Stimulated activated CD8-positive, alpha-beta memory T cell treated with anti-CD3 and anti-CD28 coated beads, Interleukin-7, amount 100 ng/mL, for 4 hours (primary cell): ENCODE results near the gene SSBP2.
"Not testable (repeated sequence)": the region's sequence is repeated elsewhere in the genome, so short reads cannot be mapped to it uniquely, and the experiment has no call there.

Experiments
- DNase-seq, 2 donors: peaks; one replicate each; pipeline ENCODE4 v3.0.0-alpha.2; 2020; ENCODE audit warnings: low read depth in 2 of 2

Gene SSBP2

GRCh38 chr5:81525690-81526089, 225.2 kb downstream of the SSBP2 start:
- DNase-seq, result no peak

DNA sequence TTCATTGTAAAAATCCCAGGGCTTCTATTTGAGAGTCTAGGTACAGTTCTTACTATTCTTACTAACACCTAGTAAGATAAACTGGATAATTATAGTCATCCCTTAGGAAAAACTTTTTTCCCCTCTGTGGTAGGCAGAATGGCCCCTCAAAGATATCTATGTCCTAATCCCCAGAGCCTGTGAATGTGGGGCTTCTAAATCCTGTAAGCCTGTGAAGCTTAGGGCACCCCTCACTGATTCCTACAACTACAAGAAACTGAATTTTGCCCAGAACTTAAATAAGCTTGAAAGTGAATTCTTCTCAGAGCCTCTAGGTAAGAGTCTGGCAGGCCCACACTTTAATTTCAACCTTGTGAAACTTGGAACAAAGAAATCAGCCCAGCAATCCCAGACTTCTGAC, 226.9 kb downstream of the SSBP2 start:
- DNase-seq, result no peak

- no peak for DNase-seq
Measured at GRCh38 chr5:81522571-81522970, 228.3 kb downstream of the SSBP2 start.

DNA sequence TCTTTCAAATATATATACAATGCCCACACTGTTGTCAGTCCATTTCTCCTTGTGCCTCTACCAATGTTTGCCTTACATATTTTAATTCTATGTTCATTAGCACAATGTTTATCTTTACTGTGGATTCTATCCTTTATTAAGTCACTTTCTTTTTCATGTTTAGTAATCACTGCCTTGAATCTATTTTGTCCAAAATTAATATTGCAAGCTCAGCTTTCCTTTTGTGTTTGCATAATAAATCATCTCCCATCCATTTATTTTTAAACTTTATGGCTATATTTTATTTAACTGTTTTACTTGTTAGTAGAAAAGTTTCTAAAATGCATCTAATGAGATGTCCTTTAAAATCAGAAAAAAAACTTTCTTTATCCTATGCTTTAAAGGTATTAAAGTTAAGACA, 230.1 kb downstream of the SSBP2 start:
- no peak for DNase-seq

GRCh38 chr5:81519217-81519905, 231.5 kb downstream of the SSBP2 start:
- no peak for DNase-seq

GRCh38 chr5:81517462-81517861, 233.4 kb downstream of the SSBP2 start:
- no peak for DNase-seq

- DNase-seq, result no peak
Measured at GRCh38 chr5:81516091-81516490, 234.8 kb downstream of the SSBP2 start.

DNA sequence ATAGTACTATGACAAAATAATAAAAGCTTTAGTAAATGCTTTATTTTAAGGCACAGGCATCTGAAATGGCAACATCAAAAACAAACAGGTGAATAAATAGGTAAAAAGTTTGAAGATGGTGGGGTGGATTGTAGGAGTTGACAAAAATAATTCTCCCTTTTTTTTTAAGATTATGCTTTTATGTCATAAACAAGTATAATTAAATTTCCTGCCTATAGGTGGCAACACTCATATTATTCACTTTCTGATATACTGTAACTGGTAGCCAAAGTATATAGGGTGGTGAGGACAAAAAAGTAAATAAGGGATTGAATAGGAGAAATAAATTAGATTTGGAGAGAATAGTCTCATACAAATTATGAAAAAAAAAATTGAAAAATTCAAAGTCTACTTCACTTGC, 236.9 kb downstream of the SSBP2 start:
- DNase-seq, result no peak

- DNase-seq, result no peak
Measured at GRCh38 chr5:81513473-81513872, 237.4 kb downstream of the SSBP2 start.

GRCh38 chr5:81506900-81507588, 243.9 kb downstream of the SSBP2 start:
- peak in 1 of 2 donors; percentile 13 for DNase-seq

DNA sequence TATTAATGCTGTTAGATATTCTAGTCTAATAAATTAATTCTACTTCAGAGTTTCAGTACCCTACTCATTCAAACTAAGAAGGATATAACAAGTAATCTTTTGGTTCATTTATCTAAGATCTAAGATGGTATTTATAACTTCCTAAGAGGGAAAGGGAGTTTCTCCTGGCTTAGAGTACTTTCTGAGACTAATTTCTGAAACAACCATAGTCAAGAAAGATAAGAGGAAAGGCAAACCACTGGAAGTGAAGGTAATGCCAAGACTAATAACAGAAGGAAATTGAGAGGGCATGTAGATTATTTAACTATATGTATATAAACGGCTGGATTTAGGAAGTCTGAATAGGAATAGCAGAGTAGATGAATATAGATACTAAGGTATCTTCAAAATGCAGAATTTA, 244.5 kb downstream of the SSBP2 start:
- no peak for DNase-seq

DNA sequence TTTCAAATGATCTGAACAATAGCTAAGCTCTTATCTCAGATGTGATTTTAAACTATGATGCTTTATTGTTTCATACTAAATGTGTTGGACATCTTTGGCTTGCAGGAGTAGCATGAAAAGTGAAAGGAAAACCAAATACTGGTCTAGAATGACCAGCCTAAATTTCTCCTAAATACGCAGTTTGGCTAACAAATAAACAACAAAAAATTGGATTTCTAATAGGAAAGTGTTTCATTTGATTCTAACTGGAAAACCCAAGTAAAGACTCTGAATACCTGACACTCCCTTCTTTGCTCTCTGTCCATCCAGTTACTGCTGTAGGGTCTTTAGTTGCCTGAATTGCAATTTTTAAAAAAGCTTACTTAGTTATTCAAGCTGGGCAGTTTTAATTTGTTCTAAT, 245.2 kb downstream of the SSBP2 start:
- DNase-seq, result no peak

DNA sequence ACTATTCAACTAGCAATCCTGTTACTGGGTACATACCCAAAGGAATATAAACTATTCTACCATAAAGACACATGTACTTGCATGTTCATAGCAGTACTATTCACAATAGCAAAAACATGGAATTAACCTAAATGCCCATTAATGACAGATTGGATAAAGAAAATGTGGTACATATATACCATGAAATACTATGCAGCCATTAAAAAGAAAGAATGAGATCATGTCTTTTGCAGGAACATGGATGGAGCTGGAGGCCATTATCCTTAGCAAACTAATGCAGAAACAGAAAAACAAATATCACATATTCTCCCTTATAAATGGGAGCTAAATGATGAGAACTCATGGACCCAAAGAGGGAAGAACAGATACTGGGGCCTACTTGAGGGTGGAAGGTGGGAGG, 247.3 kb downstream of the SSBP2 start:
- not testable (repeated sequence) for DNase-seq

DNA sequence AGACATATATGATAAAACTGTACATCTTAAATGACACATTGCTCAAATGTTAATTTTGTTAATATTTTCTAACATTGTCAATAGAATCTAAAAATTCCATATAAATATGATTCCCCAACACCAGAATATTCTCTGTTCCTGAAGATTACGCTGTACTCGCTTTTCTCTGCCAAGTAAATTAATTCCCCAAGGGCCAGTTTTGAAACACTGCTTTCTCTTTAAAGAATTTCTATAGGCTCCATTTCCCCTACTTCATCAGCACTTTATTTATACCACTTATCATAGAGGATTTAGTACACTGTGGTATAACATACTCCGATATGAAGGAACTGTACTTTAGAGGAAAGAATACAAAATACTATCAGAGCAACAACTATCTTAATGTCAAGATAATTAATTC, 255.6 kb downstream of the SSBP2 start:
- no peak for DNase-seq

- no peak for DNase-seq
Measured at GRCh38 chr5:81488862-81489261, 262.0 kb downstream of the SSBP2 start.

GRCh38 chr5:81486711-81487110, 264.2 kb downstream of the SSBP2 start:
- no peak for DNase-seq

DNA sequence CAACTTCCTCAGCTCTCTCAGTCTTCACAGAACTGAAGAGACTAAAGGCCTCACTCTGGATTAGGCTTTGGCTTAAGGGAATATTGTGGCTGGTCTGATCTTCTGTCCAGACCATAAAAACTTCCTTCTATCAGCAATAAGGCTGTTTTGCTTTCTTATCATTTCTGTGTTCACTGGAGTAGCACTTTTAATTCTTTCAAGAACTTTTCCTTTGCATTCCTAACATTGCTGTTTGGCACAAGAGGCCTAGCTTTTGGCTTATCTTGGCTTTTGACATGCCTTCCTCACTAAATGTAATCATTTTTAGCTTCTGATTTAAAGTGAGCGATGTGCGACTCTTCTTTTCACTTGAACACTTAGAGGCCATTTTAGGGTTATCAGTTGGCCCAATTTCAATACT, 268.3 kb downstream of the SSBP2 start:
- no peak for DNase-seq

DNA sequence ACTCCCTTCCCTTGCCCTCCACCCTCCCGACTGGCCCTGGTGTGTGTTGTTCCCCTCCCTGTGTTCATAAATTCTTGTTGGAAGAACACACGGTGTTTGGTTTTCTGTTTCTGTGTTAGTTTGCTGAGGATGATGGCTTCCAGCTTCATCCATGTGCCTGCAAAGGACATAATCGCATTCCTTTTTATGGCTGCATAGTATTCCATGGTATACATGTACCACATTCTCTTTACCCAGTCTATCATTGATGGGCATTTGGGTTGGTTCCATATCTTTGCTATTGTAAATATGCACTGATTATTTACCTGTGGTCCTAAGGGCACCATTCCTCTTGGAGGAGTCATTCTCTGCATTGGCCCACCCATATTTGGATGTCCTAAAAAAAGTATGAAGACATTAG, 277.5 kb downstream of the SSBP2 start:
- DNase-seq, result not testable (repeated sequence)

DNA sequence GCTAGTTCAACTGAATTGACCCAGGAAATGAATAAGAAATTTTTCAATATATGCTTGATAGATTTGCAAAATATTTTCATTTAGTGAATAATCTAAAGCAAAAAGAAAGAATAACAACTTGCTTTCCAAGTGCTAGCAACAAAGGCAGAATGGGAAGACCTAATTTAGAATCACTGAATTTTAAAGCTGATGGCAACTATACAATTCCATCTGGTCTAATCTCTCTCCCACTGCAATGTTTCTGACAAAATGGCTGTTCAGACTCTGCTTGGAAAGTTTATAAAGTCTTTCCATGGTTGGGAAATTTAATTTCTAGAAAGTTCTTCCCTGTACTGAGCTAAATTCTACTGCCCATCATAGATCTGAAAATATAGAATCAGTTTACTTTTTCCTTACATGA, 281.2 kb downstream of the SSBP2 start:
- no peak for DNase-seq

DNA sequence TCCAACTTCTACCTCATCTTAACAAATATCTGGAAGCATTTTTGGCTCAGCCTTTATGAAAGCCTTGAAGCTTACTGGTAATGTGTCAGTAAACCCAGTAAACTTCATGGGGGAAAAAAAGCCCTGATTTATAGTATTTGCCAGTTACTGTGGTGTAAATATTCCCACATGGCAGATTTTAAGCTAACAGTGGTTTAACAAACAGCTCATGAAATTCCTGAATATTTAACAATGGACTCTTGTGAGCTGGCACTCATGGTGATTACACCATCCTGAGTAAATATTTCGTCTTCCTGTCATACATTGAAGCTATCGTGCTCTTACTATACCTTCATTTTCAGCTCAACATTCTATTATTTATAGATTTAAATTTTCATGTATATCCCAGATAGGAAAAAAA, 300.0 kb downstream of the SSBP2 start:
- DNase-seq, result no peak

DNA sequence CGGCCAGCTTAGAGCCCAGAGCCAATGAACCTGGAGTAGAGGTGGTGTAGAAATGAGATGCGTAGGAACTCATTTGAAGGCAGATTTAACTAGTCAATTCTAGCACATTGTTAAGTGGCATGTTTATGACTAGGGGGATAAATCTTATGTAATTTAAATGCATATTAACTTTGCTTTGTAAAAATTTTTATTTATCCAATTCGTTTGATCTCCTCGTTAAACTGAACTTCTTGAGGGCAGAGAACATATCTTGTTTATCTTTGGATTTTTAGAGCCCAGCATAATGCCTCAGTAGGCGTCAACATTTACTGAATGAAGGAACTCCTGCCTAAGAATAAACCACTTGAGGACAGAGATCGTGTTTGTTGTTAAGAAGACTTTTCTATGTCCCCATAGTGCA, 315.9 kb downstream of the SSBP2 start:
- DNase-seq, result no peak

- no peak for DNase-seq
Measured at GRCh38 chr5:81429985-81430384, 320.9 kb downstream of the SSBP2 start.

DNA sequence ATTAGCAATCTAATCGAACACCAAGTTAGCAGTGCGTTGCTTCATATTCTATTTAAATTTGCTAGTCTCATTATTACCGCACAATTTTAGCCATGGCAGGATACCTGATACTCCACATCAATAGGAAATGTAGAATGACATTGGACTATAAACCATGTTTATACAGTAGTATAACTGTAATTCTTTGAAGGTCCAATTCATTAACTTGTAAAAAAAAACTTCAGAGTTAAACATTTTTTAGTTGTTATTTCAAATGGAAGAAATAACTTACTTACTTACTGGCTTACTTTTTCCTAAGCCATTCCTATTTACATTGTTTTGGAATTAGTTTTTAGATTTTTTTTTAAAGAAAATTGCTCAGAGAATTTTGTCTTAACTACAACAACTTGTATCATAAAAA, 321.5 kb downstream of the SSBP2 start:
- no peak for DNase-seq

DNA sequence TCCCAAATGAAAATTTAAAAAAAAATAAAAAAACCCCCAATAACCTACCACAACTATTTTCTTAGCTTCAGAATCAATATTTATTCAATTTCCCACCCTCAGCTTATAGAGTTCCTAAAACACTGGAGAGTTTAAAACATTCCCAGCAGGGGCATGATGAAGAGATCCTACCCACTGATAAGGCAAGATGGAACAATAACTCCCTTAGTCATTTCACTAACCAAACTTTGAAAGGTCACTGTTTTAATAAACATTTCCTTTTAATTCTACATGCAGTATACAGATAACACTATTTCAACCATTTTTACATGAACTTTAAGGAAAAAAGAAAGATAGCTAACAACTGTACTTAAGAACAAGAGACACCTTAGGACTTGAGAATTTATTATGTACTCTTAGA, 322.0 kb downstream of the SSBP2 start:
- no peak for DNase-seq
